Measurements from ENCODE around the gene CATSPERZ.
A peak's percentile ranks its signal among the peaks of the same experiment; 100 is the strongest.

CATSPERZ gene

GRCh38 chr11:64296830-64297698 is 3.1 kb upstream of the CATSPERZ start:
- no peak overlapping the region for H3K4me3 ChIP-seq (replicated peaks; ENCODE audit: low read depth, low read length)
- no peak for DNase-seq (ENCODE audit: extremely low read depth, insufficient read length)
- H3K27me3 ChIP-seq (replicated peaks; ENCODE audit: control insufficient read depth, insufficient read depth, low read length) = peaks cover 5% of the 10 kb centered on the region
- TF ChIP-seq CTCF (IDR thresholded peaks at IDR 0.05; ENCODE audit: insufficient read depth, low read length, poor library complexity, severe bottlenecking) = no peak
- no peaks in the 10 kb centered on the region for H3K36me3 ChIP-seq (ENCODE audit: control insufficient read depth, insufficient read depth, low read length)

- no peak overlapping the region for H3K4me3 ChIP-seq (replicated peaks; ENCODE audit: low read depth, low read length)
- DNase-seq (ENCODE audit: extremely low read depth, insufficient read length) = no peak
- peaks cover 5% of the 10 kb centered on the region for H3K27me3 ChIP-seq (replicated peaks; ENCODE audit: control insufficient read depth, insufficient read depth, low read length)
- TF ChIP-seq CTCF (IDR thresholded peaks at IDR 0.05; ENCODE audit: insufficient read depth, low read length, poor library complexity, severe bottlenecking) = no peak
- H3K36me3 ChIP-seq (ENCODE audit: control insufficient read depth, insufficient read depth, low read length) = no peaks in the 10 kb centered on the region
Measured at GRCh38 chr11:64297699-64298358, 2.3 kb upstream of the CATSPERZ start.

GRCh38 chr11:64298966-64299846 is 952 bp upstream of the CATSPERZ start:
- peak; percentile 9 for DNase-seq (ENCODE audit: extremely low read depth, insufficient read length)
- H3K27me3 ChIP-seq (replicated peaks; ENCODE audit: control insufficient read depth, insufficient read depth, low read length) = peaks cover 5% of the 10 kb centered on the region
- no peaks in the 10 kb centered on the region for H3K36me3 ChIP-seq (ENCODE audit: control insufficient read depth, insufficient read depth, low read length)
- no peak overlapping the region for H3K4me3 ChIP-seq (replicated peaks; ENCODE audit: low read depth, low read length)
- TF ChIP-seq CTCF (IDR thresholded peaks at IDR 0.05; ENCODE audit: insufficient read depth, low read length, poor library complexity, severe bottlenecking) = no peak

GRCh38 chr11:64303109-64304031 is 3.2 kb downstream of the CATSPERZ start:
- peak overlapping the region; percentile 80 for H3K4me3 ChIP-seq (replicated peaks; ENCODE audit: low read depth, low read length)
- H3K27me3 ChIP-seq (replicated peaks; ENCODE audit: control insufficient read depth, insufficient read depth, low read length) = no peaks in the 10 kb centered on the region; the same call in none of the 2 replicates
- H3K36me3 ChIP-seq (ENCODE audit: control insufficient read depth, insufficient read depth, low read length) = peaks cover 3% of the 10 kb centered on the region
- DNase-seq (ENCODE audit: extremely low read depth, insufficient read length) = no peak
- no peak for TF ChIP-seq CTCF (IDR thresholded peaks at IDR 0.05; ENCODE audit: insufficient read depth, low read length, poor library complexity, severe bottlenecking)

GRCh38 chr11:64304032-64304315 is 3.8 kb downstream of the CATSPERZ start:
- peak overlapping the region; percentile 80 for H3K4me3 ChIP-seq (replicated peaks; ENCODE audit: low read depth, low read length)
- no peaks in the 10 kb centered on the region; the same call in 1 of the 2 replicates for H3K27me3 ChIP-seq (replicated peaks; ENCODE audit: control insufficient read depth, insufficient read depth, low read length)
- no peak for TF ChIP-seq CTCF (IDR thresholded peaks at IDR 0.05; ENCODE audit: insufficient read depth, low read length, poor library complexity, severe bottlenecking)
- H3K36me3 ChIP-seq (ENCODE audit: control insufficient read depth, insufficient read depth, low read length) = peaks cover 3% of the 10 kb centered on the region
- no peak for DNase-seq (ENCODE audit: extremely low read depth, insufficient read length)
